Activated CD8-positive, alpha-beta T cell treated with anti-CD3 and anti-CD28 coated beads, Interleukin-2, amount 10 ng/mL, durations not matched to agents 7 days and 5 days (primary cell): ENCODE data around the gene GTF2A1L. TPM values are rescaled to one million over a fixed set of nuclear protein-coding genes. Genes with fewer than 3 reads are reported as not detected.
"Not testable (repeated sequence)": the region's sequence is repeated elsewhere in the genome, so short reads cannot be mapped to it uniquely, and the experiment has no call there.

ENCODE experiments used
- ATAC-seq: fragments of 150-1000 bp; cut with Tn5 transposase; one replicate; pipeline ENCODE4 v1.10.0; 2021; ENCODE audit warnings: moderate library complexity
- CTCF ChIA-PET: fragments of 350-600 bp; sonication (Branson Sonifier 250); formaldehyde crosslinking; loops from one replicate; lab custom pipeline; 2021; ENCODE audit warnings: antibody characterized with exemption; lab: Charles Lee
- POLR2A ChIA-PET: fragments of 350-600 bp; sonication (Branson Sonifier 250); formaldehyde crosslinking; loops from one replicate; lab custom pipeline; 2021; ENCODE audit warnings: antibody characterized with exemption; lab: Charles Lee
- DNase-seq: peaks from one replicate; pipeline ENCODE4 v3.0.0-alpha.2; 2020
- H3K27ac Mint-ChIP-seq: one replicate; pipeline ENCODE4 v1.8.0; 2021; ENCODE audit warnings: mild to moderate bottlenecking, mixed read lengths
- H3K27me3 Mint-ChIP-seq: one replicate; pipeline ENCODE4 v1.8.0; 2021; ENCODE audit warnings: low read depth, mixed read lengths
- H3K36me3 Mint-ChIP-seq: one replicate; pipeline ENCODE4 v1.8.0; 2021; ENCODE audit warnings: low read depth, mixed read lengths
- H3K4me1 Mint-ChIP-seq: one replicate; pipeline ENCODE4 v1.8.0; 2021; ENCODE audit warnings: low read depth, mixed read lengths
- H3K4me3 Mint-ChIP-seq: one replicate; pipeline ENCODE4 v1.8.0; 2021; ENCODE audit warnings: mild to moderate bottlenecking, mixed read lengths
- H3K9me3 Mint-ChIP-seq: one replicate; pipeline ENCODE4 v1.8.0; 2022; ENCODE audit warnings: mixed read lengths; ENCODE audit not compliant: insufficient read depth
- total RNA-seq, 2 experiments: library from RNA; stranded (reverse); gene quantifications; one replicate each; pipeline ENCODE4 v1.2.3, GENCODE V29; 2021

The GTF2A1L gene
- total RNA-seq, 2 experiments from 2014 or later: not detected

DNA sequence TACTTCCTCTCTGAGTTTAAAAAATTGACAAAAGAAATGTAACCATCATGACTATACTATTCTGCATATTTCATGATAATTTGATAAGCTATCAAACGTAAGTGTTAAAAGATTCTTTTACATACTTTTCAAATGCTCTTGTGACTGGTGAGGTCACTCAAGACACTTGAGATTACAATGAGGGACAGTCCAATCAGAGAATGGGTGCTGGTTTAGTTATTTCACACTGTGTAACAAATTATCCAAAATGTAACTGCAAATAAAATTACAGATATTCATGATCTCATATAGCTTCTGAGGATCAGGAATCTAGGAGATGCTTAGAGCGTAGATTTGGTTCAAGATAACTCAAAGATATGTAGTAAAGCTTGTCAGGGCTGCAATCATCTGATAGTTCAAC, 4.4 kb upstream of the GTF2A1L start:
- DNase-seq (no peak), ATAC-seq (no peak)
- ChIA-PET CTCF (no interaction called here), POLR2A (no interaction called here)
- no peak overlapping the region for H3K4me3 Mint-ChIP-seq
- no peaks in the 10 kb centered on the region for H3K36me3 Mint-ChIP-seq
- H3K27me3 Mint-ChIP-seq: peaks cover 9% of the 10 kb centered on the region
- no peaks in the 10 kb centered on the region for H3K4me1 Mint-ChIP-seq
- no peak overlapping the region for H3K27ac Mint-ChIP-seq
- no peaks in the 10 kb centered on the region for H3K9me3 Mint-ChIP-seq

GRCh38 chr2:48614581-48614980, 3.1 kb upstream of the GTF2A1L start:
- H3K27ac Mint-ChIP-seq, H3K4me3 Mint-ChIP-seq, POLR2A ChIA-PET, H3K36me3 Mint-ChIP-seq, DNase-seq, H3K9me3 Mint-ChIP-seq, H3K27me3 Mint-ChIP-seq, H3K4me1 Mint-ChIP-seq, CTCF ChIA-PET, ATAC-seq: not testable (repeated sequence)

DNA sequence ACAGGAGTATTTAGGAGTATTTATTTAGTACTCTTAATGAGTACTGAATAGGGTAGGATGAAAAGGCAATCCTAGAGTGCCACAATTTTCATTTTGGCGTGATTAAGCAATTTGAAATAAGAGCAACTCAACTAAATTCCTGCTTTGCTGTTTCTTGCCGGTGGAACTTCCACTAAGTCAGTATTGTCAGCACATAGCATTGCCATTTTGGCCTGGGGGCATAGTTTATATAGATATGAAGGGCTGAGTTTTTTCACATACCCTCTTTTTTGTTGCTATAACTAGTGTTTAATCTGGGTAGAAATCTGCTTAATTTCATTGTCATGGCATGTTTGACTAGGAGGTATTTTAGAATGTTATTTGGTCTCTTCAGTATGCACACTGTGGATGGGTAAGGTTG, 1.9 kb downstream of the GTF2A1L start:
- H3K4me3 Mint-ChIP-seq: no peak overlapping the region
- H3K9me3 Mint-ChIP-seq: no peaks in the 10 kb centered on the region
- CTCF ChIA-PET: no interaction called here
- DNase-seq (no peak), ATAC-seq (no peak)
- H3K4me1 Mint-ChIP-seq: no peaks in the 10 kb centered on the region
- no peak overlapping the region for H3K27ac Mint-ChIP-seq
- H3K27me3 Mint-ChIP-seq: no peaks in the 10 kb centered on the region
- H3K36me3 Mint-ChIP-seq: no peaks in the 10 kb centered on the region
- POLR2A ChIA-PET: no interaction called here

DNA sequence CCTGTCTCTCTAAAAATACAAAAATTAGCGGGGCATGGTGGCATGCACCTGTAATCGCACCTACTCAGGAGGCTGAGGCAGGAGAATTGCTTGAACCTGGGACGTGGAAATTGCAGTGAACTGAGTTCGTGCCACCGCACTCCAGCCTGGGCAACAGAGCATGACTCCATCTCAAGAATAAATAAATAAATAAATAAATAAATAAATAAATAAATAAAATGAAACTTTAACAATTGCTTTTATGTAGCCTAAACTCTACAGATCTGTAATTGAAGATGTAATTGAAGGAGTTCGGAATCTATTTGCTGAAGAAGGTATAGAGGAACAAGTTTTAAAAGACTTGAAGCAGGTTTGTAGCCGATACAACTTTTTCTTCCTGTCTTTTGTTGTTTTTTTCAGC, 2.9 kb downstream of the GTF2A1L start:
- no peaks in the 10 kb centered on the region for H3K4me1 Mint-ChIP-seq

GRCh38 chr2:48622691-48623090, 5.0 kb downstream of the GTF2A1L start:
- H3K27me3 Mint-ChIP-seq: not testable (repeated sequence)

More for the DNA sequence above, 2.9 kb downstream of the GTF2A1L start:
- DNase-seq (no peak), ATAC-seq (no peak)
- ChIA-PET POLR2A (no interaction called here), CTCF (no interaction called here)
- Mint-ChIP-seq H3K4me3 (no peak overlapping the region), H3K9me3 (no peaks in the 10 kb centered on the region), H3K27ac (no peak overlapping the region), H3K27me3 (no peaks in the 10 kb centered on the region), H3K36me3 (no peaks in the 10 kb centered on the region)

GRCh38 chr2:48624696-48625095, 7.0 kb downstream of the GTF2A1L start:
- no peaks in the 10 kb centered on the region for H3K36me3 Mint-ChIP-seq
- H3K4me3 Mint-ChIP-seq: no peak overlapping the region
- no peak overlapping the region for H3K27ac Mint-ChIP-seq
- no peaks in the 10 kb centered on the region for H3K27me3 Mint-ChIP-seq
- DNase-seq (no peak), ATAC-seq (no peak)
- no peaks in the 10 kb centered on the region for H3K4me1 Mint-ChIP-seq
- no peaks in the 10 kb centered on the region for H3K9me3 Mint-ChIP-seq
- POLR2A ChIA-PET: no interaction called here
- CTCF ChIA-PET: no interaction called here

More at GRCh38 chr2:48622691-48623090, 5.0 kb downstream of the GTF2A1L start:
- DNase-seq, CTCF ChIA-PET, POLR2A ChIA-PET, H3K4me1 Mint-ChIP-seq, H3K4me3 Mint-ChIP-seq, H3K36me3 Mint-ChIP-seq, H3K27ac Mint-ChIP-seq, ATAC-seq, H3K9me3 Mint-ChIP-seq: not testable (repeated sequence)

- Mint-ChIP-seq H3K4me1 (no peaks in the 10 kb centered on the region), H3K36me3 (no peaks in the 10 kb centered on the region), H3K9me3 (no peaks in the 10 kb centered on the region), H3K4me3 (no peak overlapping the region), H3K27me3 (no peaks in the 10 kb centered on the region), H3K27ac (no peak overlapping the region)
- DNase-seq (no peak), ATAC-seq (no peak)
- CTCF ChIA-PET: no interaction called here
- POLR2A ChIA-PET: no interaction called here
Observed at GRCh38 chr2:48626047-48626446, 8.4 kb downstream of the GTF2A1L start.

DNA sequence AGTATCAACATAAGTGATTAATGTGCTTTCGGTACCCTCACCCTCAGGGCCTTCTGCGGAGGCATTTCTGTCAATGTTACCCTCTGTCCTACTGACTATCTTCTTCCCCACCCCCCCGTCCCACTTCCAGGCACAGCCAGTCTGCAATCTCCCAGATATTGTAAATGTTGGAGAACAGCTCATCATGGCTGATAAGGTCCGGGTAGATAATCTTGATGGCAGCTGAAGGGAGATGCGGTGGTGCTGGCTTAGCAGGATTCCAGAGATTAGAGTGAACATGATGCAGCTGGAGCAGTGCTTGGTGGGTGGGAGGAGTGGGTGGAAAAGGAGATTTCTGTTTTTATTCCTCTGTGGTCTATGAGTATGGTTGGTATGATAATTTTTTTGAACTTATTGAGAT, 15.5 kb downstream of the GTF2A1L start:
- ChIA-PET CTCF (no interaction called here), POLR2A (no interaction called here)

DNA sequence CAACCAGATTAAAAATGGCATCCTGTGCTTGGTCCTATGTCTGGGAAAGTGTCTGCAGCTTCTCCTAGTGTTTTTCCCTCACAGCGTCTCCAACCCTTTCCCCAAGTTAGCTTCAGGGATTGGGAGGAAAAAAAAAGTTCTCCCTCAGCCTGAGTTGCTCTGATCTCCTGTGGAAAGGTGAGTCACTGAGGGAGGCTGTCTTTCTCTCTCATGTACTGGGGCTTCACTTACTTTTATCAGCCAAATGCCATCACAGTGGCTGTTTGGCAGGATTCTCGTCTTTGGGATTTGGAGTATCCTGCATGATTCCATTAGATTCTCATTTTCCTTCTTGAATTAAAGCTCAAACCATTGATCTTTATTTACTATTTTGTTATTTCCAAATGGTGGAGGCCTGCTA, 18.1 kb downstream of the GTF2A1L start:
- no peaks in the 10 kb centered on the region for H3K36me3 Mint-ChIP-seq
- no peaks in the 10 kb centered on the region for H3K4me1 Mint-ChIP-seq
- DNase-seq: no peak
- no peak overlapping the region for H3K4me3 Mint-ChIP-seq
- peaks cover 8% of the 10 kb centered on the region for H3K27me3 Mint-ChIP-seq
- peaks cover 4% of the 10 kb centered on the region for H3K9me3 Mint-ChIP-seq
- H3K27ac Mint-ChIP-seq: no peak overlapping the region
- ChIA-PET POLR2A (no interaction called here), CTCF (no interaction called here)
- no peak for ATAC-seq

More for the DNA sequence above, 15.5 kb downstream of the GTF2A1L start:
- peaks cover 3% of the 10 kb centered on the region for H3K27me3 Mint-ChIP-seq
- no peak overlapping the region for H3K4me3 Mint-ChIP-seq
- DNase-seq (no peak), ATAC-seq (no peak)
- no peaks in the 10 kb centered on the region for H3K4me1 Mint-ChIP-seq
- H3K9me3 Mint-ChIP-seq: peaks cover 4% of the 10 kb centered on the region
- no peak overlapping the region for H3K27ac Mint-ChIP-seq
- H3K36me3 Mint-ChIP-seq: no peaks in the 10 kb centered on the region

GRCh38 chr2:48638261-48638660, 20.6 kb downstream of the GTF2A1L start:
- H3K4me1 Mint-ChIP-seq: no peaks in the 10 kb centered on the region

DNA sequence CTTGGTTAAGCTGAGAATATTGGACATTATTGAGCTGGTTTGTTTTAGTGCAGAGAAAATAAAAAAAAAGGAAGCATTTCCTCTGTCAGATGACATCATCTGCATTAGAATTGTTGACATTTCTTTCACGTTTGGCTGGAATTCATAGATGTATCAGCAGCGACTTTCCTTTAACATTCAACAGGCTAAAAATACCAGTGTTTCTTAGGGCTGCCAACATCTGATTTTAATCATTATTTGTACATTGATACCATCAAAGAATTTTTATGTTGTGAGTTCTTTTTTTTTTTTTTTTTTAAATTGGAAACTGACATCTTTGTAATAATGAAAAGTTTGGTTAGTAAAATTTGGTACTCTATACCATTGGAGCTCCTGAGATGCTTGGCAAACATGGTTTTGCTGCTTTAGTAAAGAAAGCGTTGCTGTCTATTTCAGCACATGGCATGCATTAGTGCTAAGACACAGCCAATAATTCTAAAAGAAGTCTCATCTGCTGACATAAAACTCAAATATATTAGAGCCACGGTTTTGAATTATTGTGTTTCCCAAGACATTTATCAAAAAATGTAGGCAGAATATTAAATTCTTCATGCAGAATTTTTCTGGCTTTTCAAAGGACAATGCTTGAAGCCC, 33.6 kb downstream of the GTF2A1L start:
- Mint-ChIP-seq H3K36me3 (no peaks in the 10 kb centered on the region), H3K9me3 (no peaks in the 10 kb centered on the region), H3K27me3 (peaks cover 2% of the 10 kb centered on the region), H3K4me3 (no peak overlapping the region), H3K27ac (no peak overlapping the region), H3K4me1 (no peaks in the 10 kb centered on the region)
- DNase-seq: no peak
- ATAC-seq: no peak
- ChIA-PET POLR2A (no interaction called here), CTCF (no interaction called here)

More at GRCh38 chr2:48638261-48638660, 20.6 kb downstream of the GTF2A1L start:
- peaks cover 6% of the 10 kb centered on the region for H3K27me3 Mint-ChIP-seq
- ATAC-seq (no peak), DNase-seq (no peak)
- no peaks in the 10 kb centered on the region for H3K36me3 Mint-ChIP-seq
- CTCF ChIA-PET: no interaction called here
- POLR2A ChIA-PET: no interaction called here
- H3K27ac Mint-ChIP-seq: no peak overlapping the region
- no peak overlapping the region for H3K4me3 Mint-ChIP-seq
- peaks cover 4% of the 10 kb centered on the region for H3K9me3 Mint-ChIP-seq

DNA sequence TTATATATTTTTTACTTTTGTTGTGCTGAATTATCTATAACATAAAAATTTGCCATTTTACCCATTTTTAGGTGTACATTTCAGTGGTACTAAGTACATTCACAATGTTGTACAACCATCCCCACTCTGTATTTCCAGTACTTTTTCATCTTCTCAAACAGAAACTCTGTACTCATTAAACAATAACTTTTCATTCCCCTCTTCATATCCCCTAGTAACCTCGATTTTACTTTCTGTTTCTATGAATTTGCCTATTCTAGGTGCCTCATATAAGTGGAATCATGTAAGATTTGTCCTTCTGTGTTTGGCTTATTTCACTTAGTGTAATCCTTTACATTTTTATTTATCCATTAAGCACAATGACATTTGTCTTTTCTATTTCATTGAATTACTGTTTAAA, 51.3 kb downstream of the GTF2A1L start:
- Mint-ChIP-seq H3K9me3 (no peaks in the 10 kb centered on the region), H3K4me3 (no peak overlapping the region), H3K36me3 (no peaks in the 10 kb centered on the region), H3K27ac (no peak overlapping the region), H3K4me1 (no peaks in the 10 kb centered on the region), H3K27me3 (no peaks in the 10 kb centered on the region)
- no peak for DNase-seq
- ChIA-PET POLR2A (no interaction called here), CTCF (no interaction called here)
- no peak for ATAC-seq

DNA sequence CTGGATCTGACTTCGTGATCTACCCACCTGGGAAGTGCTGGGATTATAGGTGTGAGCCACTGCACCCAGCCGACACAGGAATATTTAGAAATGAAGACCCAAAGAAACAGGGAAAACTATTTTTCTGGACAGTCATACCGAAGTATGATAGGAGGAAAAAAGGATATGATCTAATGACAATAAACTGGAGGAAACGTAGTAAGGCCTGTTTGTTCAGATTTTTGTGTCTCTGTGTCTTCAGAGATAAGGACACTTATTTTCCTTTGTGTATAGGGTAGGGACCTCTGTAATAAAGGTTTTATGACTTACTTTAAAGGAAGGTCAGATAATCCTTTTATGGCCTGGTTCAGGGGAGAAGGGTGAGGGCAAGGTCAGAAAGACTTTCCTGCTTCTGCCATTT, 55.9 kb downstream of the GTF2A1L start:
- ChIA-PET CTCF (no interaction called here), POLR2A (no interaction called here)
- H3K27ac Mint-ChIP-seq: no peak overlapping the region
- H3K4me1 Mint-ChIP-seq: no peaks in the 10 kb centered on the region
- peaks cover 4% of the 10 kb centered on the region for H3K27me3 Mint-ChIP-seq
- DNase-seq (no peak), ATAC-seq (no peak)
- H3K36me3 Mint-ChIP-seq: no peaks in the 10 kb centered on the region
- H3K9me3 Mint-ChIP-seq: no peaks in the 10 kb centered on the region
- no peak overlapping the region for H3K4me3 Mint-ChIP-seq
